ENCODE results near the gene EPC1. TPM values are rescaled to one million over a fixed set of nuclear protein-coding genes. Genes with fewer than 3 reads are reported as not detected.
A peak's percentile ranks its signal among the peaks of the same experiment; 100 is the strongest.

The EPC1 gene
- total RNA-seq, 4 donors from 2014 or later, result 25.0 to 37.9 (median 29.3) TPM

GRCh38 chr10:32346134-32346550 is 816 bp downstream of the EPC1 start:
- peak; percentile 84 to 85 for ATAC-seq
- TF ChIP-seq POLR2A (IDR thresholded peaks at IDR 0.05) (peak in 1 of 2 donors; percentile 42), CTCF (IDR thresholded peaks at IDR 0.05 in 4 of 5, conservative IDR thresholded peaks at IDR 0.05 in 1 of 5) (peak; percentile 97 to 99 (median 99))
- intact Hi-C loops (cut with DNase I; ENCODE audit: low total_unique reads) (loop anchor here (1.0 to 5.0 kb wide), 5 partner anchors 21 to 290 kb away; partner anchors contain the start of gene KIF5B), in situ Hi-C loops (cut with MboI; ENCODE audit: low sequenced_read_pairs in 4 of 4) (loop anchor here in 2 of 4 donors (5.0 to 25.0 kb wide), 3 partner anchors 89 to 284 kb away; partner anchors contain the start of gene KIF5B (in 1 of the 2))
- no peaks in the 10 kb centered on the region for H3K9me3 ChIP-seq
- H3K27ac ChIP-seq, result peak overlapping the region; percentile 96 to 100 (median 100)
- no peaks in the 10 kb centered on the region for H3K36me3 ChIP-seq
- no peaks in the 10 kb centered on the region for H3K27me3 ChIP-seq
- H3K4me1 ChIP-seq, result peaks cover 64 to 66% of the 10 kb centered on the region in 2 donors
- peak overlapping the region; percentile 78 to 98 (median 89) for H3K4me3 ChIP-seq
- peak; percentile 95 to 97 for DNase-seq

- TF ChIP-seq CTCF (IDR thresholded peaks at IDR 0.05 in 4 of 5, conservative IDR thresholded peaks at IDR 0.05 in 1 of 5) (no peak), POLR2A (IDR thresholded peaks at IDR 0.05) (no peak)
- no peak for DNase-seq
- Histone ChIP-seq H3K36me3 (no peaks in the 10 kb centered on the region), H3K4me3 (peak overlapping the region in 1 of 4 donors; percentile 23), H3K27ac (peak overlapping the region in 3 of 4 donors; percentile 19 to 55 (median 33)), H3K9me3 (no peaks in the 10 kb centered on the region), H3K4me1 (peaks cover 83 to 84% of the 10 kb centered on the region in 2 donors), H3K27me3 (no peaks in the 10 kb centered on the region)
- in situ Hi-C loops (cut with MboI; ENCODE audit: low sequenced_read_pairs in 4 of 4) (loop anchor here in 2 of 4 donors (10.0 to 25.0 kb wide), 2 partner anchors 87 to 279 kb away; partner anchors contain the start of gene KIF5B (in 1 of the 2)), intact Hi-C loops (cut with DNase I; ENCODE audit: low total_unique reads) (no loop called here)
- no peak for ATAC-seq
Measured at GRCh38 chr10:32341596-32341995, 5.4 kb downstream of the EPC1 start.

GRCh38 chr10:32340596-32341180 is 6.3 kb downstream of the EPC1 start:
- Histone ChIP-seq H3K4me3 (peak overlapping the region in 1 of 4 donors; percentile 17), H3K4me1 (peaks cover 89 to 92% of the 10 kb centered on the region in 2 donors), H3K36me3 (no peaks in the 10 kb centered on the region), H3K9me3 (no peaks in the 10 kb centered on the region), H3K27me3 (no peaks in the 10 kb centered on the region), H3K27ac (peak overlapping the region in 1 of 4 donors; percentile 55)
- intact Hi-C loops (cut with DNase I; ENCODE audit: low total_unique reads), result no loop called here
- in situ Hi-C loops (cut with MboI; ENCODE audit: low sequenced_read_pairs in 4 of 4), result loop anchor here in 2 of 4 donors (10.0 to 25.0 kb wide), 2 partner anchors 86 to 278 kb away; partner anchors contain the start of gene KIF5B (in 1 of the 2)
- no peak for DNase-seq
- no peak for TF ChIP-seq CTCF (IDR thresholded peaks at IDR 0.05 in 4 of 5, conservative IDR thresholded peaks at IDR 0.05 in 1 of 5)
- no peak for TF ChIP-seq POLR2A (IDR thresholded peaks at IDR 0.05)
- ATAC-seq, result no peak

- in situ Hi-C loops (cut with MboI; ENCODE audit: low sequenced_read_pairs in 4 of 4), result loop anchor here in 2 of 4 donors (5.0 to 25.0 kb wide), 2 partner anchors 81 to 276 kb away; partner anchors contain the start of gene KIF5B (in 1 of the 2)
Measured at GRCh38 chr10:32338262-32338661, 8.7 kb downstream of the EPC1 start.

More at GRCh38 chr10:32338262-32338661, 8.7 kb downstream of the EPC1 start:
- no peaks in the 10 kb centered on the region for H3K27me3 ChIP-seq
- ATAC-seq, result no peak
- TF ChIP-seq POLR2A (IDR thresholded peaks at IDR 0.05) (no peak), CTCF (IDR thresholded peaks at IDR 0.05 in 4 of 5, conservative IDR thresholded peaks at IDR 0.05 in 1 of 5) (no peak)
- peak overlapping the region in 2 of 4 donors; percentile 36 to 55 for H3K27ac ChIP-seq
- H3K4me1 ChIP-seq, result peaks cover 92 to 94% of the 10 kb centered on the region in 2 donors
- no peaks in the 10 kb centered on the region for H3K36me3 ChIP-seq
- no peak for DNase-seq
- intact Hi-C loops (cut with DNase I; ENCODE audit: low total_unique reads), result no loop called here
- no peaks in the 10 kb centered on the region for H3K9me3 ChIP-seq
- peak overlapping the region in 1 of 4 donors; percentile 1 for H3K4me3 ChIP-seq

Data from gastrocnemius medialis (tissue), 4 donors.